Vein endothelial cell (primary cell): ENCODE results near the gene OR2W3. TPM values are rescaled to one million over a fixed set of nuclear protein-coding genes. Genes with fewer than 3 reads are reported as not detected.

ENCODE experiments used
- total RNA-seq: library from RNA; depleted of rRNA; stranded (reverse); fragments of >200 nt; gene quantifications from 2 replicates; pipeline ENCODE4 v1.2.3, GENCODE V29; 2012

The OR2W3 gene
- total RNA-seq: 0.33 TPM in 1 of 2 replicates, not detected in the other

GRCh38 chr1:247895163-247895637, at the start of gene OR2W3:
Gene OR2W3 (plus strand): TSS chr1:247895587. CDS start chr1:247895587, 0 bp downstream.

GRCh38 chr1:247857069-247857984, 38.1 kb upstream of the OR2W3 start, which contains the start of gene TRIM58:
Gene TRIM58 (plus strand): TSS chr1:247857187. CDS start chr1:247857247, 60 bp downstream.

GRCh38 chr1:247919952-247920351, 24.6 kb downstream of the OR2W3 start, which contains the start of gene OR2T8:
Gene OR2T8 (plus strand): TSS chr1:247920252. CDS start chr1:247921018, 766 bp downstream.

GRCh38 chr1:247924868-247925267, 29.5 kb downstream of the OR2W3 start, which contains the start of gene OR2AJ1:
Gene OR2AJ1 (plus strand): TSS chr1:247924889. CDS start chr1:247933769, 8,880 bp downstream.

Other genes with a start within 250 kb of the OR2W3 start
- gene OR13G1, start 215.8 kb upstream of the OR2W3 start, total RNA-seq: not detected in 2 replicates
- not detected in 2 replicates for gene OR6F1, start 178.9 kb upstream of the OR2W3 start, total RNA-seq
- not detected in 2 replicates for gene OR14K1, start 157.0 kb upstream of the OR2W3 start, total RNA-seq
- gene OR14A2, start 147.4 kb upstream of the OR2W3 start, total RNA-seq: not detected in 2 replicates
- not detected in 2 replicates for gene OR1C1, start 135.0 kb upstream of the OR2W3 start, total RNA-seq
- not detected in 2 replicates for gene OR14A16, start 71.5 kb upstream of the OR2W3 start, total RNA-seq
- gene OR11L1, start 53.7 kb upstream of the OR2W3 start, total RNA-seq: not detected in 2 replicates
- gene TRIM58, start 38.4 kb upstream of the OR2W3 start, total RNA-seq: 0.19 and 0.33 TPM in 2 replicates
- gene OR2T8, start 24.7 kb downstream of the OR2W3 start, total RNA-seq: not detected in 2 replicates
- gene OR2AJ1, start 29.3 kb downstream of the OR2W3 start, total RNA-seq: not detected in 2 replicates
- not detected in 2 replicates for gene OR2L8, start 53.3 kb downstream of the OR2W3 start, total RNA-seq
- gene OR2AK2, start 69.6 kb downstream of the OR2W3 start, total RNA-seq: 0.19 TPM in 1 of 2 replicates, not detected in the other
- not detected in 2 replicates for gene OR2L5, start 118.1 kb downstream of the OR2W3 start, total RNA-seq
- gene OR2L2, start 134.5 kb downstream of the OR2W3 start, total RNA-seq: under 0.01 TPM in 1 of 2 replicates, not detected in the other
- gene OR2L3, start 151.2 kb downstream of the OR2W3 start, total RNA-seq: not detected in 2 replicates
- not detected in 2 replicates for gene OR2L13, start 199.6 kb downstream of the OR2W3 start, total RNA-seq
- gene OR2M5, start 249.6 kb downstream of the OR2W3 start, total RNA-seq: not detected in 2 replicates